ENCODE measurements around the gene ALK. TPM values are rescaled to one million over a fixed set of nuclear protein-coding genes. Genes with fewer than 3 reads are reported as not detected.

ALK gene
- total RNA-seq, 1 experiment from 2014 or later: not detected

- Histone ChIP-seq H2BK120ac (ENCODE audit: low read depth, low read length, poor library complexity, severe bottlenecking) (no peak overlapping the region), H3K9me3 (ENCODE audit: control insufficient read depth, low read depth, low read length) (no peaks in the 10 kb centered on the region), H3K4me1 (ENCODE audit: insufficient read depth, low read length) (no peaks in the 10 kb centered on the region), H2BK5ac (ENCODE audit: insufficient read length, low read length) (no peak overlapping the region), H4K5ac (ENCODE audit: insufficient read length, low read depth, low read length) (no peak overlapping the region), H4K91ac (ENCODE audit: insufficient read length, low read depth, low read length) (no peak overlapping the region), H3K4ac (ENCODE audit: low read depth, low read length) (no peak overlapping the region), H3K27ac (ENCODE audit: insufficient read length, low read depth, low read length) (no peak overlapping the region), H3T11ph (ENCODE audit: low read length) (no peak overlapping the region), H3K56ac (ENCODE audit: insufficient read length, low read depth, low read length) (no peak overlapping the region), H3K79me1 (ENCODE audit: insufficient read depth, low read depth, low read length, poor library complexity, severe bottlenecking) (no peaks in the 10 kb centered on the region), H3K27me3 (ENCODE audit: insufficient read depth, low read length) (no peaks in the 10 kb centered on the region), H4K20me1 (ENCODE audit: control insufficient read depth, insufficient read depth, insufficient read length) (no peaks in the 10 kb centered on the region), H3K79me2 (ENCODE audit: insufficient read depth, low read length) (no peaks in the 10 kb centered on the region), H2AK5ac (ENCODE audit: insufficient read length, low read length) (no peak overlapping the region), H2AFZ (ENCODE audit: low read length) (no peak overlapping the region), H3K14ac (ENCODE audit: insufficient read depth, low read length) (no peak overlapping the region), H3K23me2 (ENCODE audit: insufficient read length, low read depth, low read length, poor library complexity, severe bottlenecking) (no peaks in the 10 kb centered on the region), H3K23ac (ENCODE audit: insufficient read length, low read depth, low read length) (no peak overlapping the region), H3K9ac (ENCODE audit: extremely low read depth, insufficient read length, low read length) (no peak overlapping the region), H2BK15ac (ENCODE audit: low read depth, low read length) (no peak overlapping the region), H4K8ac (replicated peaks; ENCODE audit: insufficient read length, low read depth, low read length) (no peak overlapping the region), H3K18ac (ENCODE audit: insufficient read length, low read depth, low read length) (no peak overlapping the region), H2BK12ac (ENCODE audit: insufficient read length, low read depth, low read length) (no peak overlapping the region), H3K4me2 (ENCODE audit: insufficient read depth, insufficient read length, low read length) (no peak overlapping the region), H2BK20ac (ENCODE audit: low read depth, low read length, poor library complexity, severe bottlenecking) (no peak overlapping the region)
- no peak for DNase-seq
- Mint-ChIP-seq H3K4me3 (no peak overlapping the region), H3K27me3 (ENCODE audit: low read depth) (peaks cover 5% of the 10 kb centered on the region), H3K9me3 (no peaks in the 10 kb centered on the region), H3K27ac (no peak overlapping the region), H3K4me1 (peaks cover 17 to 22% of the 10 kb centered on the region in 2 experiments), H3K36me3 (ENCODE audit: insufficient read depth in 1 of 3, low read depth in 3 of 3) (no peaks in the 10 kb centered on the region)
- no CpG with 5 or more reads among the region's 8 CpGs for WGBS (ENCODE audit: extremely low coverage, insufficient read length, low lambda C conversion rate)
- TF ChIP-seq, protein P1, sequence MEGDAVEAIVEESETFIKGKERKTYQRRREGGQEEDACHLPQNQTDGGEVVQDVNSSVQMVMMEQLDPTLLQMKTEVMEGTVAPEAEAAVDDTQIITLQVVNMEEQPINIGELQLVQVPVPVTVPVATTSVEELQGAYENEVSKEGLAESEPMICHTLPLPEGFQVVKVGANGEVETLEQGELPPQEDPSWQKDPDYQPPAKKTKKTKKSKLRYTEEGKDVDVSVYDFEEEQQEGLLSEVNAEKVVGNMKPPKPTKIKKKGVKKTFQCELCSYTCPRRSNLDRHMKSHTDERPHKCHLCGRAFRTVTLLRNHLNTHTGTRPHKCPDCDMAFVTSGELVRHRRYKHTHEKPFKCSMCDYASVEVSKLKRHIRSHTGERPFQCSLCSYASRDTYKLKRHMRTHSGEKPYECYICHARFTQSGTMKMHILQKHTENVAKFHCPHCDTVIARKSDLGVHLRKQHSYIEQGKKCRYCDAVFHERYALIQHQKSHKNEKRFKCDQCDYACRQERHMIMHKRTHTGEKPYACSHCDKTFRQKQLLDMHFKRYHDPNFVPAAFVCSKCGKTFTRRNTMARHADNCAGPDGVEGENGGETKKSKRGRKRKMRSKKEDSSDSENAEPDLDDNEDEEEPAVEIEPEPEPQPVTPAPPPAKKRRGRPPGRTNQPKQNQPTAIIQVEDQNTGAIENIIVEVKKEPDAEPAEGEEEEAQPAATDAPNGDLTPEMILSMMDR (conservative IDR thresholded peaks at IDR 0.05): no peak
Measured at GRCh38 chr2:29165362-29166241, 755.8 kb downstream of the ALK start.
